HepG2 (cell line): ENCODE results near the gene SIRT7. TPM values are rescaled to one million over a fixed set of nuclear protein-coding genes. Genes with fewer than 3 reads are reported as not detected.
A peak's percentile ranks its signal among the peaks of the same experiment; 100 is the strongest.

Experiments used
- AHDC1 ChIP-seq: sonication (generic); formaldehyde crosslinking; IDR thresholded peaks from 2 replicates; pipeline ENCODE4 v1.5.1; 2020; ENCODE audit warnings: mild to moderate bottlenecking, missing genetic modification reagents, borderline replicate concordance
- ATF7 ChIP-seq, 2 experiments: fragments of 450-650 bp in 1 of 2; sonication (generic) in 1 of 2; formaldehyde crosslinking in 1 of 2; IDR thresholded peaks; 2 replicates each; pipeline versions ENCODE4 v1.4.0 to v1.6.1; 2016 to 2020; ENCODE audit warnings: antibody characterized with exemption in 1 of 2, mild to moderate bottlenecking in 1 of 2, missing genetic modification reagents in 1 of 2
- BCLAF1 ChIP-seq: fragments of 450-650 bp; IDR thresholded peaks from 2 replicates; pipeline ENCODE4 v1.6.1; 2017; ENCODE audit warnings: mild to moderate bottlenecking
- JUNB ChIP-seq: sonication (generic); formaldehyde crosslinking; IDR thresholded peaks from 2 replicates; pipeline ENCODE4 v1.8.0; 2022; ENCODE audit warnings: missing genetic modification reagents, mild to moderate bottlenecking, borderline replicate concordance
- KDM4B ChIP-seq: sonication (generic); formaldehyde crosslinking; IDR thresholded peaks from 2 replicates; pipeline ENCODE4 v1.4.0; 2020; ENCODE audit warnings: missing genetic modification reagents
- PHF8 ChIP-seq: sonication (generic); formaldehyde crosslinking; IDR thresholded peaks from 2 replicates; pipeline ENCODE4 v1.5.0; 2020; ENCODE audit warnings: missing genetic modification reagents
- PLSCR1 ChIP-seq: sonication (generic); formaldehyde crosslinking; IDR thresholded peaks from 2 replicates; pipeline ENCODE4 v1.5.0; 2020; ENCODE audit warnings: missing genetic modification reagents, mild to moderate bottlenecking, borderline replicate concordance
- POLR2AphosphoS5 ChIP-seq: IDR thresholded peaks from 2 replicates; pipeline ENCODE4 v1.6.1; 2012; ENCODE audit warnings: low read depth, low read length
- TP53 ChIP-seq: sonication (generic); formaldehyde crosslinking; conservative IDR thresholded peaks from 2 replicates; pipeline ENCODE4 v1.4.0; 2020; ENCODE audit warnings: missing genetic modification reagents
- ZKSCAN8 ChIP-seq: IDR thresholded peaks from 2 replicates; pipeline ENCODE4 v1.6.1; 2016; ENCODE audit warnings: borderline replicate concordance, missing genetic modification reagents, missing compliant biosample characterization
- ZNF296 ChIP-seq: sonication (generic); formaldehyde crosslinking; conservative IDR thresholded peaks from 2 replicates; pipeline ENCODE4 v1.5.0; 2020; ENCODE audit warnings: mild to moderate bottlenecking, missing genetic modification reagents
- ZNF451 ChIP-seq: sonication (generic); formaldehyde crosslinking; IDR thresholded peaks from 2 replicates; pipeline ENCODE4 v1.5.0; 2020; ENCODE audit warnings: mild to moderate bottlenecking, missing genetic modification reagents
- ZNF672 ChIP-seq: sonication (generic); formaldehyde crosslinking; IDR thresholded peaks from 2 replicates; pipeline ENCODE4 v1.8.1; 2022; ENCODE audit warnings: missing genetic modification reagents
- ZNF704 ChIP-seq: sonication (generic); formaldehyde crosslinking; IDR thresholded peaks from 2 replicates; pipeline ENCODE4 v1.8.1; 2023; ENCODE audit warnings: mild to moderate bottlenecking, inconsistent platforms, moderate library complexity, missing genetic modification reagents, borderline replicate concordance
- polyA plus RNA-seq, 8 experiments: library from polyadenylated mRNA; depleted of rRNA in 3 of 8; stranded (reverse) in 7 of 8; unstranded in 1 of 8; fragments of >200 nt; fragmentation: Illumina TruSeq in 4 of 8; extraction: Trizol in 4 of 8; gene quantifications; 2 replicates each; pipeline versions ENCODE4 v1.2.1 to v1.2.3, GENCODE V29; 2011 to 2016; ENCODE audit warnings: low read depth in 4 of 8, missing spikeins in 1 of 8, mixed read lengths in 1 of 8; ENCODE audit not compliant: insufficient read depth in 1 of 8
- total RNA-seq, 5 experiments: library from RNA; depleted of rRNA; stranded (reverse); fragments of >200 nt; fragmentation: Illumina TruSeq; extraction: Trizol; gene quantifications; 2 replicates each; pipeline ENCODE4 v1.2.3, GENCODE V29; 2016; ENCODE audit warnings: low read depth in 1 of 5
- TF ChIP-seq, protein P1 (sequence below): sonication (generic); formaldehyde crosslinking; IDR thresholded peaks from 2 replicates; pipeline ENCODE4 v1.8.1; 2022; ENCODE audit warnings: low read depth, mild to moderate bottlenecking, missing genetic modification reagents

The SIRT7 gene
- total and polyA plus RNA-seq, 2 of the 13 experiments (the other 11 are each of a cell fraction or from before 2014, with no cell fraction given) = 8.3 to 24.8 TPM

GRCh38 chr17:81916234-81917001, 1.6 kb downstream of the SIRT7 start (continued):
- TF ChIP-seq, protein P1, sequence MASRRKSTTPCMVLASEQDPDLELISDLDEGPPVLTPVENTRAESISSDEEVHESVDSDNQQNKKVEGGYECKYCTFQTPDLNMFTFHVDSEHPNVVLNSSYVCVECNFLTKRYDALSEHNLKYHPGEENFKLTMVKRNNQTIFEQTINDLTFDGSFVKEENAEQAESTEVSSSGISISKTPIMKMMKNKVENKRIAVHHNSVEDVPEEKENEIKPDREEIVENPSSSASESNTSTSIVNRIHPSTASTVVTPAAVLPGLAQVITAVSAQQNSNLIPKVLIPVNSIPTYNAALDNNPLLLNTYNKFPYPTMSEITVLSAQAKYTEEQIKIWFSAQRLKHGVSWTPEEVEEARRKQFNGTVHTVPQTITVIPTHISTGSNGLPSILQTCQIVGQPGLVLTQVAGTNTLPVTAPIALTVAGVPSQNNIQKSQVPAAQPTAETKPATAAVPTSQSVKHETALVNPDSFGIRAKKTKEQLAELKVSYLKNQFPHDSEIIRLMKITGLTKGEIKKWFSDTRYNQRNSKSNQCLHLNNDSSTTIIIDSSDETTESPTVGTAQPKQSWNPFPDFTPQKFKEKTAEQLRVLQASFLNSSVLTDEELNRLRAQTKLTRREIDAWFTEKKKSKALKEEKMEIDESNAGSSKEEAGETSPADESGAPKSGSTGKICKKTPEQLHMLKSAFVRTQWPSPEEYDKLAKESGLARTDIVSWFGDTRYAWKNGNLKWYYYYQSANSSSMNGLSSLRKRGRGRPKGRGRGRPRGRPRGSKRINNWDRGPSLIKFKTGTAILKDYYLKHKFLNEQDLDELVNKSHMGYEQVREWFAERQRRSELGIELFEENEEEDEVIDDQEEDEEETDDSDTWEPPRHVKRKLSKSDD (CRISPR knock-in tag) = no peak
- TF ChIP-seq PLSCR1 (CRISPR knock-in tag) = no peak
- no peak for TF ChIP-seq ZNF672 (CRISPR knock-in tag)
- TF ChIP-seq AHDC1 (CRISPR knock-in tag) = no peak
- TF ChIP-seq TP53 (CRISPR knock-in tag) = no peak
- TF ChIP-seq ZNF451 (CRISPR knock-in tag) = no peak
- no peak for TF ChIP-seq BCLAF1
- no peak for TF ChIP-seq KDM4B (CRISPR knock-in tag)
- no peak for TF ChIP-seq ZKSCAN8 (CRISPR knock-in tag)
- TF ChIP-seq PHF8 (CRISPR knock-in tag) = no peak
- TF ChIP-seq JUNB (CRISPR knock-in tag) = no peak
- TF ChIP-seq POLR2AphosphoS5 = peak; percentile 36; the same call in 1 of the 2 replicates
- no peak for TF ChIP-seq ZNF704 (CRISPR knock-in tag)
- no peak for TF ChIP-seq ZNF296 (CRISPR knock-in tag)
- no peak for TF ChIP-seq ATF7 (IDR thresholded peaks at IDR 0.05)
- TF ChIP-seq ATF7 (CRISPR knock-in tag; IDR thresholded peaks at IDR 0.05) = no peak
